ENCODE measurements around the gene RNF149. TPM values are rescaled to one million over a fixed set of nuclear protein-coding genes. Genes with fewer than 3 reads are reported as not detected.

RNF149 gene
- total RNA-seq, 1 donor, result 73.1 TPM

DNA sequence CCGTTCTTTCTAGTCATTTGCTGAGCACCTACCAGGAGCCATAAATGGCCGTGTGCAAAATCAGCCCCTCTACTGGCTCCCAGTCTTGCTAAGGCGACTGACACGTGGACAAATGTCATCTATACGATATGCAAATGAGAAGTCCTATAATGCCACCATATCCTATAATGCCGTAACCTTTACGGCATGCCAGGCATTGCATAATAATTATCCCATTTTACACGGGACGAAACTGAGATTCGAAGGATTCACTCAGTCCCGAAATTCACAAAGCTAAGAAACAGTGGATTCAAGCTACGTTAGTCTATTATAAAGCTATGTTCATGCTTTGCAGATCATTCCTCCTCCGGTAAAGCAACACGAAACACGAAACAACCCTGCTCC lies 34.1 kb upstream of the RNF149 start:
- H3K27me3 ChIP-seq (ENCODE audit: insufficient read depth, low read length), result no peaks in the 10 kb centered on the region
- H3K27ac ChIP-seq (ENCODE audit: low read depth, low read length), result no peak overlapping the region
- no peaks in the 10 kb centered on the region for H3K36me3 ChIP-seq (ENCODE audit: insufficient read depth, low read length)
- H3K79me2 ChIP-seq (ENCODE audit: insufficient read depth, low read length), result no peaks in the 10 kb centered on the region
- peaks cover 9% of the 10 kb centered on the region for H3K4me1 ChIP-seq (ENCODE audit: insufficient read depth, low read length)
- TF ChIP-seq, protein P1, sequence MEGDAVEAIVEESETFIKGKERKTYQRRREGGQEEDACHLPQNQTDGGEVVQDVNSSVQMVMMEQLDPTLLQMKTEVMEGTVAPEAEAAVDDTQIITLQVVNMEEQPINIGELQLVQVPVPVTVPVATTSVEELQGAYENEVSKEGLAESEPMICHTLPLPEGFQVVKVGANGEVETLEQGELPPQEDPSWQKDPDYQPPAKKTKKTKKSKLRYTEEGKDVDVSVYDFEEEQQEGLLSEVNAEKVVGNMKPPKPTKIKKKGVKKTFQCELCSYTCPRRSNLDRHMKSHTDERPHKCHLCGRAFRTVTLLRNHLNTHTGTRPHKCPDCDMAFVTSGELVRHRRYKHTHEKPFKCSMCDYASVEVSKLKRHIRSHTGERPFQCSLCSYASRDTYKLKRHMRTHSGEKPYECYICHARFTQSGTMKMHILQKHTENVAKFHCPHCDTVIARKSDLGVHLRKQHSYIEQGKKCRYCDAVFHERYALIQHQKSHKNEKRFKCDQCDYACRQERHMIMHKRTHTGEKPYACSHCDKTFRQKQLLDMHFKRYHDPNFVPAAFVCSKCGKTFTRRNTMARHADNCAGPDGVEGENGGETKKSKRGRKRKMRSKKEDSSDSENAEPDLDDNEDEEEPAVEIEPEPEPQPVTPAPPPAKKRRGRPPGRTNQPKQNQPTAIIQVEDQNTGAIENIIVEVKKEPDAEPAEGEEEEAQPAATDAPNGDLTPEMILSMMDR (IDR thresholded peaks at IDR 0.05; ENCODE audit: extremely low read depth, low read depth, low read length), result no peak
- peak; percentile 36 for DNase-seq (ENCODE audit: insufficient read length, low spot score, missing footprints)
- no peaks in the 10 kb centered on the region for H3K9me3 ChIP-seq (ENCODE audit: low read depth, low read length)
- H4K20me1 ChIP-seq (ENCODE audit: insufficient read depth, low read length), result no peaks in the 10 kb centered on the region
- peak overlapping the region; percentile 74 for H3K4me2 ChIP-seq (ENCODE audit: insufficient read depth, low read length)
- peak overlapping the region; percentile 58 for H3K4me3 ChIP-seq (ENCODE audit: insufficient read depth, low read length)
- H2AFZ ChIP-seq (ENCODE audit: low read length), result peak overlapping the region; percentile 83

DNA sequence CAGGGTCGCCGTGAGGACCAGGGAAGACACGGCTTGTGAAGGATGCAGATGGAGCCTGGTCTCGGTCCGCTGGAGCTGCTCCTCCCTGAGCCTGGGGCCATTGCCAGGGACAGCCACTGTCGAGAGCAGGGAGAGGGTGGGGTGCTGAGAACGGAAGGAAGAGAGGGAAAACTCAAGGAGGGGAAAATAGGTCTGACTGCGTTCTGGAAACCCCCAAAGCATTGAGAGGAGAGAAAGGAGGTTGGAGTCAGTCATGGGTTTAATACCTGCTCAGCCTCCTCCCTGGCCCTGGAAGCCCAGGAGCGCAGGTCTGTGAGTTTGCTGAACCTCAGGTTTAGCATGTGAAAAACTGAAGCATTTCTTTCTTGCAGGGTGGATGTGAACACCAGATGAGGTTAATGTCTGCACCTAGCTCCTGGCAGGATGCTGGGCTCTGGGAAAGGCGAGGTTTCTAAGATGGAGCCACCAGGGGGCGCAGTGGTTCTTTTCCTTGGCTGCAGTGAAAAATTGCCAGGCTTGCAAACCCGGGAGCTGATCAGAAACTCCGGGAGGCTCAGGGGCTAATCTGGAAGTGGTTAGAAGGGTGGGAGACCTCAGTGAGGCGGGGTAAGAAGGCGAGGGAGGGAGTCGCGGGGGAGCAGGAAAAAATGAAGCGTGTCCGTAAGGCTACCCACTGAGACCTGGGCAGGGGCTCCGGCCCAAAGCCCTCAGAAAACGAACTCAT lies 33.6 kb upstream of the RNF149 start:
- DNase-seq (ENCODE audit: insufficient read length, low spot score, missing footprints), result peak; percentile 94
- Histone ChIP-seq H3K79me2 (ENCODE audit: insufficient read depth, low read length) (no peaks in the 10 kb centered on the region), H3K27ac (ENCODE audit: low read depth, low read length) (no peak overlapping the region), H3K9me3 (ENCODE audit: low read depth, low read length) (no peaks in the 10 kb centered on the region), H3K4me3 (ENCODE audit: insufficient read depth, low read length) (peak overlapping the region; percentile 58), H4K20me1 (ENCODE audit: insufficient read depth, low read length) (no peaks in the 10 kb centered on the region), H3K4me2 (ENCODE audit: insufficient read depth, low read length) (peak overlapping the region; percentile 74), H3K36me3 (ENCODE audit: insufficient read depth, low read length) (no peaks in the 10 kb centered on the region), H3K27me3 (ENCODE audit: insufficient read depth, low read length) (no peaks in the 10 kb centered on the region), H2AFZ (ENCODE audit: low read length) (peak overlapping the region; percentile 83), H3K4me1 (ENCODE audit: insufficient read depth, low read length) (peaks cover 10% of the 10 kb centered on the region)
- TF ChIP-seq, protein P1 (IDR thresholded peaks at IDR 0.05; ENCODE audit: extremely low read depth, low read depth, low read length), result peak; percentile 93

DNA sequence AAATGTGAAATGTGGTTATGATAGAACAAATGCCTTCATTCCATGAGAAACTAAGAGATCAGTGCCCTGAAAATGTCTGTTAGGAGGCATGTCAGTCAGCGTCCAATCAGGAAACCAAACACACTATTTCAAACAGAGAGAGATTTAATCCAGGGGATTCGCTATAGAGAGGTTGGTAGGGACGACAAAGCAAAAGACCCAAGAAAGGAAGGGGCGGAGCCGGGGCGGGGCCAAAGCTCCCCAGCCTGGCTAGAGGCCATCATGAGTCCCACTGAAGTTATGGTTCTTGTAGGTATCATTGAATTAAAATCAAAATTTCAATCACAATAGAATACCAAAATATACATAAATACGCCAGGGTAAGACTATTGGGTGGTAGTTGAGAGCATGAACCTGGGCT lies 32.9 kb upstream of the RNF149 start:
- TF ChIP-seq, protein P1 (IDR thresholded peaks at IDR 0.05; ENCODE audit: extremely low read depth, low read depth, low read length), result no peak
- H3K4me2 ChIP-seq (ENCODE audit: insufficient read depth, low read length), result no peak overlapping the region

DNA sequence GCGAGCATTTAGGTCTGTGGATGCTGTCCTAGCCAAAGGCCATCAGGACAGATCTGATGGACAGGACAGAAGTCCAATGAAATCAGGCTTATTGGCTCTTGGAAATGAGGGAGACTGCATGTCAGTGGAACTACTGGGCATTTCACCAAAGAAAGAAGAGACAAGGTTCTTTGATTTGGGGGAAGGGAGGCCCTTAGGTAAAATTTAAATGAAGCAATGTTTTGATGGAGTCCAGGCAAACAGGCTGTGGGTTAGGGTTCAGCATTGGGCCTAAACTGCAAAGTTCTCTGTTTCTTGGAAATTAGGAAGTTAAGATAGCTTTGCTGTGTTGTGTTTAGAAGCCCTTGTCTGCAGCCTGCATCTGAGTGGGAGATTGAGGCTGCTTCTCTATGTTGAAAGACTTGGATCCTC lies 31.6 kb upstream of the RNF149 start:
- Histone ChIP-seq H3K79me2 (ENCODE audit: insufficient read depth, low read length) (no peaks in the 10 kb centered on the region), H3K9me3 (ENCODE audit: low read depth, low read length) (no peaks in the 10 kb centered on the region), H3K4me2 (ENCODE audit: insufficient read depth, low read length) (no peak overlapping the region), H3K4me3 (ENCODE audit: insufficient read depth, low read length) (no peak overlapping the region), H4K20me1 (ENCODE audit: insufficient read depth, low read length) (no peaks in the 10 kb centered on the region), H3K27ac (ENCODE audit: low read depth, low read length) (no peak overlapping the region), H2AFZ (ENCODE audit: low read length) (no peak overlapping the region), H3K4me1 (ENCODE audit: insufficient read depth, low read length) (peaks cover 10% of the 10 kb centered on the region), H3K36me3 (ENCODE audit: insufficient read depth, low read length) (no peaks in the 10 kb centered on the region), H3K27me3 (ENCODE audit: insufficient read depth, low read length) (no peaks in the 10 kb centered on the region)
- DNase-seq (ENCODE audit: insufficient read length, low spot score, missing footprints), result no peak
- TF ChIP-seq, protein P1 (IDR thresholded peaks at IDR 0.05; ENCODE audit: extremely low read depth, low read depth, low read length), result no peak

More for the DNA sequence above, 32.9 kb upstream of the RNF149 start:
- no peak overlapping the region for H2AFZ ChIP-seq (ENCODE audit: low read length)
- no peaks in the 10 kb centered on the region for H3K27me3 ChIP-seq (ENCODE audit: insufficient read depth, low read length)
- no peak overlapping the region for H3K4me3 ChIP-seq (ENCODE audit: insufficient read depth, low read length)
- H3K27ac ChIP-seq (ENCODE audit: low read depth, low read length), result no peak overlapping the region
- no peaks in the 10 kb centered on the region for H4K20me1 ChIP-seq (ENCODE audit: insufficient read depth, low read length)
- no peaks in the 10 kb centered on the region for H3K79me2 ChIP-seq (ENCODE audit: insufficient read depth, low read length)
- no peaks in the 10 kb centered on the region for H3K9me3 ChIP-seq (ENCODE audit: low read depth, low read length)
- no peak for DNase-seq (ENCODE audit: insufficient read length, low spot score, missing footprints)
- H3K36me3 ChIP-seq (ENCODE audit: insufficient read depth, low read length), result no peaks in the 10 kb centered on the region
- H3K4me1 ChIP-seq (ENCODE audit: insufficient read depth, low read length), result peaks cover 10% of the 10 kb centered on the region

Measured in osteoblast (primary cell).